GM21367 (cell line): ENCODE data around the gene SLC43A1.
"Not testable (repeated sequence)": the region's sequence is repeated elsewhere in the genome, so short reads cannot be mapped to it uniquely, and the experiment has no call there.

ENCODE experiments used
- ATAC-seq: cut with Tn5 transposase; IDR thresholded peaks from one replicate; pipeline ENCODE4 v1.9.1; 2021; ENCODE audit not compliant: unreplicated experiment

Gene SLC43A1

DNA sequence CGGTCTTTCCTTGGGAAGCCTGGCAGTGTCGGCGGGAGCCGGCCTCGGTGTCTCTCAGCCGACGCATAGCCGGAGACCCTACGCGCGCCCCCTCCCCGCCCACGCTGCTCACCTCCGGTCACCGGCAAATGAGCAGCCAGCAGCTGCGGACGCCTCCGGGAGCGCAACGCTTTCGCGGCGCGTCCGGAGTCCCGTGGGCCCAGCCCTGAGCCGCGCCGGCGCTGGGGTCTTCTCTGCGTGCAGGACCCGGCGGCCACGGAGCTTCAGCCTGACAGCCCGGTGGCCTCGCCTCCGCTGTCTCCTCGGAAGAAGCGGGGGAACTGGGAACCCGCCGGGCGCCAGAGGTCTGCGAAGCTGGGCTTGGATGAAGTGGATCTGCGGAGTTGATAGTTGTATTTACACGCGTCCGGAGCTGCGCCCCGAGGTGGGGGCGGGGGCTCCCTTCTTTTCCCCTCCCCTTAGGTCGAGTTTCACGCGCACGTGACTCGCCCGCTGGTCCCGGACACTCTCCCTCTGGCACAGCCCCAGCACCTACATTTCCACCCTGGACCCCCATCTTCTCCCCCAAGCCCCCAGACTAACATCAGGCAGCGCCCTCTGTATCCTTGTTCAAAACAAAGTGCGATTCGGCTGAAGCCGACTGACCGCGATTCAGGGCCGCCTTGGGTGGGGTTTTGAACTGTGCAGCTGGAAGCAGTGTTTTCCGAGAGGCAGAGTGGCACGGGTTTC lies at the start of gene SLC43A1:
Gene SLC43A1, minus strand, starts transcription at position 371 of the 729 bp plus-strand sequence. CDS start 1,591 bp downstream, outside the sequence.
- peak; percentile 43 for ATAC-seq

DNA sequence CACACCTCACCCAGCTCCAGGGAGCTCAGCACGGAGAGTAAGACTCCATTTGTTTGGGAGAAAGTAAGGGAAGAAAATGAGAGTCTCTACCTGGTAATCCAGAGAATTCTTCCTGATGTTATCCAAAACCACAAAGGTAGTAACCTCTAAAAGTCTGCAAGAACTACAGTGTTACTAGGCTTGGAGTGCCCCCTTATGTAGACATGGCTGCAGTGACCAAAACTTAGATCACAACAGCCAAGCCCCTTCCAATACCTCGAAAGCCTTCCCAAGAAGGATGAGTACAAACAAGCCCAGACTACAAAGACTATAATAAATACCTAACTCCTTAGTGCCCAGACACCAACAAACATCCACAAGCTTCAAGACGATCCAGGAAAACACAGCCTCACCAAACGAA lies 47.1 kb upstream of the SLC43A1 start:
- no peak for ATAC-seq

DNA sequence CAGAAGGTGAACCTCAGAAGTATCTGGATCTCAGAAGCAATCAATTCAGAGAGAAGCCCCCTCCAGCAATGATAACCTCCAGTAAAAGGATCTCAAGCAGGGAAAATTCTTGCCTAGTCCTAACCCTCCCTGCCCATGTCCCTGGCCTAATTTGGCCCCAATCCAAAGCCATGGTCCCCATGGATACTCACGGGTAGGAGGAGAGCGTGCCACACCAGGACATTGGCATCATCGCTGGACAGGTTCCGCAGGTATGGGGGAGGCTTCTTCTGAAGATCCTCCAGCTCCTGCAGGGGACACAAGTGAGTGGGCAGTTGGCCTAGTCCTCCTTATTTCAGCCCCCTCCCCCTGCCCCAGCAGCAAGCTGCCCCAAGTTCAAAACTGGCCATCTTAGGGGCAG lies 44.6 kb upstream of the SLC43A1 start:
- no peak for ATAC-seq

- ATAC-seq, result no peak
These were observed 40.5 kb upstream of the SLC43A1 start for GRCh38 chr11:57556041-57556440.

- no peak for ATAC-seq
These were observed 39.9 kb upstream of the SLC43A1 start for GRCh38 chr11:57555393-57555792.

DNA sequence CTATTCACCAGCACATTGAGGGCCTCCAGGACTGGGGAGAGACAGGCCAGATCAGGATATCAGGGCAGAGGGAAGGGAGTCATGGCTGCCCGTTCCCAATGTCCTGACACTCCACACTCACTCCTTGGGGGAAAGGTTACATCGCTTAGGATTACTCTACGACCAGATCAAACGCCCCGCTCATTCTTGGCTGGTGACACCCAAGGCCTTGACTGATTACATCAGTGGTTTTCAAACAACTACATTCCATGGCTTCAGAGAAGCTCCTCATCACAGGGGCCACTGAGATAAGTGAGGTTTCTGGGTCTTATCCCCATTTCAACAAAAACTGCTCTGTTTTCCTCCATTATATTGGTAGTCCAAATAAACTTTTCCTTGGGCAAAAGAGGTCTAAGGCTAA lies 37.0 kb upstream of the SLC43A1 start:
- ATAC-seq, result no peak

- ATAC-seq, result no peak
These were observed 36.4 kb upstream of the SLC43A1 start for GRCh38 chr11:57551941-57552340.

DNA sequence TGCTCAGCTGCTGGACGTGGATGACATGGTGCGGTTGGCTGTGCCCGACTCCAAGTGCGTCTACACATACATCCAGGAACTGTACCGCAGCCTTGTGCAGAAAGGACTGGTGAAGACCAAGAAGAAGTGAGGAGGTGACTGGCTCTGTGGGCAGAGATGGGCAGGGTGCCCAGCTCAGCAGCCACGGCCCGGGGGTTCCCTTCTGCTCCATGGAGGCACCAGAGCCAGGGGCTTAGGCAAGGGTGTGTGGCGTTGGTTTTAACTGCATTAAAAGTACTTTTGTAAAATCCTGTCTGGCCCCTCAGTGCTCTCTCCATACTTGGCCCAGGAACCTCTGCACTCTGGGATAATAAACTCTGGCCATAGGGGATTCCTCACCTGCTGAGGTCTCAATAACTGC lies 34.5 kb upstream of the SLC43A1 start:
- no peak for ATAC-seq

DNA sequence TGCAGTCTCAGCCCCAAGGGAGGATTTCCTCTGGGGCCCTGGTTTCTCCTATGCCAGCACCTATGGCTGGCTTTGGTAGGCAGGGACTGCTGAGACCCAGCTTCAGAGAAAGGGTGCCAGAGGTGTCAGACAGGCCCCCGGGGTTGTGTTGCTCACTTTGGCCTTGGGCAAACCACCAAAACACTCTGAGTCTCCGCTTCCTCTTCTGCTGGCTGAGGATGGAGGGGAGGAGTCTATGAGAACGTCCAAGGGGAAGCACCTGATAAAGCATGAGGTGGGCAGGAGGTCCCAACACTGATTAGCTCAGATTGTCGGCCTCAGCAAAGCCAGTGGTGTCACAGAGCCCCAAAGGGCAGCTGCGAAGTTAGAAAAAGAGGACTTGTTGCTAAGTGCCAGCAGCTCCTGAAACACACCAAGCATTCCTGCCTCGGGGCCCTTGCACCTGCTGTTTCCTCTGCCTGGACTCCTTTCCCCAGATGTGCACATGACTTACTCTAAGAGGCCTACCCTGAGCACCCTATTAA lies 32.4 kb upstream of the SLC43A1 start:
- ATAC-seq, result peak; percentile 95

- ATAC-seq, result peak; percentile 34
These were observed 31.5 kb upstream of the SLC43A1 start for GRCh38 chr11:57546869-57547475.

DNA sequence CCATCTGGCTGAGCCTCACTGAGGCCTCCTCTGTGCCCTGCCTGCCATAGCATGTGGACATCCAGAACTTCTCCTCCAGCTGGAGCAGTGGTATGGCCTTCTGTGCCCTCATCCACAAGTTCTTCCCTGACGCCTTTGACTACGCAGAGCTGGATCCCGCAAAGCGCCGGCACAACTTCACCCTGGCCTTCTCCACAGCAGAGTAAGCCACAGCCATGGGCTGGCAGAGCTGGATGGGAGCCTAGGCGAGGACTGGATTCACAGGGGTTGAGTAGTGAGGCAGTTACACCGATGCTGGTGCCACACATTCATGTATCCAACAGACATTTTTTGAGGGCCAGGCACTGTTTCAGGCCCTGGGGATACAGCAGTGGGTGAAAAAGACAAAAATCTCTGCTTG lies 30.9 kb upstream of the SLC43A1 start:
- ATAC-seq, result no peak

DNA sequence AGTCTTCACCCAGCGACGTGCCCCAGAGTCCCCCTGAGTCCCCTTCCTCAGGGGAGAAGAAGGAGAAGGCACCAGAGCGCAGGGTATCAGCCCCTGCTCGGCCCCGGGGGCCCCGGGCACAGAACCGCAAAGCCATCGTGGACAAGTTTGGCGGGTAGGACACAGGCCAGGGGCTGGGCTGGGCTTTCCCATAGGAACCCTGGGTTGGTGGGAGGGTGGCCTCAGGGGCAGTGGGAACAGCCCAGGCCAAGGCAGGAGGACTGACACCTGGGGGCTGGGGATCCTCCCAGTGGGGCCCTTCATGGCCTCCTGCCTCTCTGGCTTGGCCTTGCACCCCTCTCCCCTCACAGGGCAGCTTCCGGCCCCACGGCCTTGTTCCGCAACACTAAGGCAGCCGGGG lies 30.4 kb upstream of the SLC43A1 start:
- no peak for ATAC-seq

- no peak for ATAC-seq
These were observed 29.1 kb upstream of the SLC43A1 start for GRCh38 chr11:57544566-57544965.

GRCh38 chr11:57543593-57543992 lies 28.1 kb upstream of the SLC43A1 start:
- ATAC-seq, result no peak

DNA sequence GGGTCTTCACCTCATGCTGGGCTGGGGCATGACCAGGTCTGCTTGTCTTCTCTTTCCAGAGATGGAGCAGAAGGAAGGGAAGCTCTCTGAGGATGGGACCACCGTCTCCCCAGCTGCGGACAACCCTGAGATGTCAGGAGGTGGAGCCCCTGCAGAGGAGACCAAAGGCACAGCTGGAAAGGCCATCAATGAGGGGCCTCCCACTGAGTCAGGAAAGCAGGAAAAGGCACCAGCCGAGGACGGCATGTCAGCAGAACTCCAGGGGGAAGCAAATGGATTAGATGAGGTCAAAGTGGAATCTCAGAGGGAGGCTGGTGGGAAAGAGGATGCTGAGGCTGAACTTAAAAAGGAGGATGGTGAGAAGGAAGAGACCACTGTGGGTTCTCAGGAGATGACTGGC lies 27.1 kb upstream of the SLC43A1 start:
- no peak for ATAC-seq

DNA sequence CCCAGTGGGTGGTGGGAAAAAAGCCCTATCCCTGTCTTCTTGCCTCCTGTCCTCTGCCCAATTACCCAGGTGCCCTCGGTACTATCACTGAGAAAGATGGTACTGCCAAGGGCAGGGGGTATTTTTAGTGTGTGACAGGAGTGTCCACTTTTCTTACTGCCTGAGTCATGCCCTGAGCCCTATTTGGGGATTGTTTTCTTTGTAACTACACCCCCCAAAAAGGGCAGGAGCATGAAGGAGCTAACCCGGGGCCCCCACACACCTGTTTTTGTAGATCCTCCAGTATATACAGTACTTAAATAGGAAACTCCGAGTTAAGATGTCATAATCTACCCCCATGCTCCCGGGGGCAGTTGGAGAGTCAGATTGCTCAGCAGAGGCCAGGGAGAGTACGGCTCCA lies 25.7 kb upstream of the SLC43A1 start:
- no peak for ATAC-seq

DNA sequence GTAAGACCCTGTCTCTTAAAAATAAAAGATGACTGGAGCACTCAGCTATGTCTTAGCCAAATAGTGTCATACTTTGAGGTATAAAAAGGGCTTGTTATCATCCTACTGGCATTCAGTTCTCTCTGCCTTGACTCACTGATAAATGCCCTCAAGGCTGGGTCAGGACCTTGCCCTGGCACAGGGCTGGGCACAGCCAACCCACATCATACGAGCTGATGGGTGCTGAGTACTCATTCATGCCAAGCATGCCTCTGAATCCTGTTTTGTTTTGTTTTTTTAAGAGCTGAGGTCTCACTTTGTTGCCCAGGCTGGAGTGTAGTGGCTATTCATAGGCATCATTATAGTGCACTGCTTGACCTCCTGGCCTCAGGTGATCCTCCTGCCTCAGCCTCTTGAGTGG lies 23.8 kb upstream of the SLC43A1 start:
- no peak for ATAC-seq

DNA sequence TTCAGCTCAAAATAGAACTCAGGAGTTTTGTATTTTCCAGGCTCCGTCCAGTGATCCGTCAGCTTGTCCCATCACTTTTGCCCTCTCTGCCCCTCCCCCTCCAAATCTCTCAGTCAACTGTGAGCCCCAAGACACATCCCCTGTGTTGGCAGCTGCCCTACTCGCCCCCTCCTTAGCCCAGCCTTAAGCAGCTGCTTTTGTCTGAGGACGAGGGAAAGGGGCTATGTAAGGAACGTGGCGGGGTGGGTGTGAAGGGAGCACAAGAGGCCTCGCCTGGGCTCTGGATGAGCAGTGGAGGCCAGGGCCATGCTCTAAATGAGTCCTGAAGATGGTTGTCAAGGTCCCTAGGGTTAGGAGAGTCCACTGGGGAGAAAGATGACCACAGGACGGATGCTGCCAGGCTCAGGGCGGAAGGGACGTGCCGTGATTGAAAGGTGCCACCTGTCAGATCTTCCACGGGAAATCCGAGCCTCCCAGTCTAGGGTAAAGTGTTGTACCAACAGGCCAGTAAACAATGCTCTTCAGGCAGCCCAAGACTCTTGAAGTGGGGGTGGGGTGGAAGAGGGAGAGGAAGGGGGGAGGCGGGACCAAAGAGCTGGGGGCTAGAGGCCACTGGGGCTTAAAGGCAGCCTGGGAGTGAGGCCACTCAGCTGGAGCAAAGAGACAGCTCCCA lies 21.6 kb upstream of the SLC43A1 start, which contains the start of gene SMTNL1:
Gene SMTNL1, plus strand, starts transcription at position 649 of the 673 bp plus-strand sequence. CDS start 5,048 bp downstream, outside the sequence.
- no peak for ATAC-seq

DNA sequence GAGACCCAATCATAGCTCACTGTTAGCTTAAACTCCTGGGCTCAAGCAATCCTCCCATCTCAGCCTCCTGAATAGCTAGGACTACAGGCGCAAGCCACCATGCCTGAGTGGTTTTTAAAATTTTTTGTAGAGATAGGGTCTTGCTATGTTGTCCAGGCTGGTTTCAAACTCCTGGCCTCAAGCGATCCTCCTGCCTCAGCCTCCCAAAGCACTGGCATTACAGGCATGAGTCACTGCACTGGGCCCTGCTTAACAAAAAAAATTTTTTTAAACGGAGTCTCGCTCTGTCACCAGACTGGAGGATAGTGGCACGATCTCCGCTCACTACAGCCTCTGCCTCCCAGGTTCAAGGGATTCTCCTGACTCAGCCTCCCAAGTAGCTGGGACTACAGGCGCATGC lies 18.9 kb upstream of the SLC43A1 start:
- ATAC-seq, result not testable (repeated sequence)

GRCh38 chr11:57530596-57531507 lies 15.3 kb upstream of the SLC43A1 start, which contains the start of gene TIMM10:
TSS of gene TIMM10 (minus strand) at chr11:57530754. CDS start at chr11:57530189, 565 bp downstream.
- ATAC-seq, result peak; percentile 97

DNA sequence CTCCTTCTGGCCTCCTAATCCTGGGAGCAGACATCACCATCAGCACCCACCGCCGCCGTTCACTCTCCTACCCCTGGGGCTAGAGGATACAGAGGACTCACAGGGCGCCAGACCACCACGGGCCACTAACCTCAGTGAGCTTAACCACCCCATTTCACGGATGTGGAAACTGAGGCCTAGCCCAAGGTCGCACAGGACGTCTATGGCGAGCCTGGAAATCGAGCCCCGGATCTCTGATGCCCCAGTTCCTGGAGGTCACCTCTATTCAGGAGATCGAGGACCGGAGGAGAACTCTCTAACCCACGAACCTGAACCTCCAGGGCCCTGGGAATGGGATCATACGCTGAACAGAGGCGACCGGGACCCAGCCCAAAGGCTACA lies 14.7 kb upstream of the SLC43A1 start:
- no peak for ATAC-seq
